AG10803 (cell line): Measurements from ENCODE around the gene PLAGL2.
A peak's percentile ranks its signal among the peaks of the same experiment; 100 is the strongest.

Experiments
- DNase-seq: peaks from one replicate; pipeline ENCODE4 v3.0.0; 2010; ENCODE audit warnings: low read depth
- H3K4me3 ChIP-seq: 2 replicates; pipeline ENCODE4 v1.5.1; 2011; ENCODE audit warnings: mild to moderate bottlenecking, low read length, control low read depth
- CTCF ChIP-seq: conservative IDR thresholded peaks from 2 replicates; pipeline ENCODE4 v1.5.1; 2011; ENCODE audit warnings: mild to moderate bottlenecking, low read length, control low read depth, inconsistent platforms

The PLAGL2 gene

GRCh38 chr20:32162351-32162750, 45.2 kb downstream of the PLAGL2 start:
- no peak for DNase-seq
- H3K4me3 ChIP-seq: no peak overlapping the region
- TF ChIP-seq CTCF: no peak

DNA sequence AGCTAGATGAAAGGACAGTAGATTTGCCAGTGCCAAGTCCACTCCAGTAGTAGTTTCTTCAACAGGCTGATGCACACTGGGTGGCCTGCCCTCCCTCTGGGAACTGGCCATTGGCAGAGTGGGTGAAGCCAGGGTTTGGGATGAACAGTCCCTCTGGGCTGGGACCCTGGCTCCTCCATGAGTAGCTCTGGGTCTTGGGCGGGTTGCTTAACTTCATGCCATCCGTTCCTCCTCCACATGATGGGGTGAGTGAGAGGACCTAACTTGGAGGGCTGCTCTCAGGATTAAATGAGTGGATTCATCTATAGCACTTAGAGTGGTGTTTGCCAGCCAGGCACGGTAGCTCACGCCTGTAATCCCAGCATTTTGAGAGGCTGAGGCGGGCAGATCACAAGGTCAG, 47.2 kb downstream of the PLAGL2 start:
- H3K4me3 ChIP-seq: no peak overlapping the region
- DNase-seq: no peak
- TF ChIP-seq CTCF: no peak

GRCh38 chr20:32159766-32160221, 47.7 kb downstream of the PLAGL2 start:
- no peak for DNase-seq
- H3K4me3 ChIP-seq: no peak overlapping the region
- TF ChIP-seq CTCF: no peak

GRCh38 chr20:32158943-32159660, 48.4 kb downstream of the PLAGL2 start:
- H3K4me3 ChIP-seq: no peak overlapping the region
- DNase-seq: no peak
- TF ChIP-seq CTCF: no peak

DNA sequence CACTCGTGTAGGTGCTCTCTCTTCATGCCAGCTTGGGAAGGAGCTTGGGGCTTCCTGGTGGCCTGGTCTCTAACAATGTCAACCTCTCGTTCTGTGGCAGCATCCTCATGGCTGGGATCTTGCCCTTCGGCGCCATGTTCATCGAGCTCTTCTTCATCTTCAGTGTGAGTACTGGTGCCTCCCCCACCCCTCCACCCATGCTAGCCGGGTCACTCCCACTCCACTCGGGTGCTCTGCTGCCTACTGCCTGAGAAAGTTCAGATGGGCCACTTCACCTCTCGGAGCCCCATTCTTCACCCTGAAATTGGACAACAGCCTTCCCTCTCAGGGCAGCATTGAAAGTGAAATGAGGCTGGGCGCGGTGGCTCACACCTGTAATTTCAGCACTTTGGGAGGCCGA, 49.2 kb downstream of the PLAGL2 start:
- no peak for TF ChIP-seq CTCF
- no peak for DNase-seq
- no peak overlapping the region for H3K4me3 ChIP-seq

DNA sequence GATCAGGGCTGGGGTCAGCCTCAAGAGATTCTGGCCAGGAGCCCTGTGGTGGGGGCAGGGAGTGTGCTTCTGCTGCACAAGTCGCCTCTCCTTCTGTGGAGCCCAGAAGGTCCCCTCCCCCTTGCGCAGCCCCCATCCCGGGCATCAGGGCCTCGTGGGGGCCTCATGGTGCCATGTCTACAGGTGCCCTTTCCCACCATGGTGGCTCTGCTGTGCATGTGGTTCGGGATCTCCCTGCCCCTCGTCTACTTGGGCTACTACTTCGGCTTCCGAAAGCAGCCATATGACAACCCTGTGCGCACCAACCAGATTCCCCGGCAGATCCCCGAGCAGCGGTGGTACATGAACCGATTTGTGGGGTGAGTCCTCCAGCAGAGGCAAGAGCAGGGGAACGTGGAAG, 49.9 kb downstream of the PLAGL2 start:
- H3K4me3 ChIP-seq: no peak overlapping the region
- no peak for TF ChIP-seq CTCF

DNA sequence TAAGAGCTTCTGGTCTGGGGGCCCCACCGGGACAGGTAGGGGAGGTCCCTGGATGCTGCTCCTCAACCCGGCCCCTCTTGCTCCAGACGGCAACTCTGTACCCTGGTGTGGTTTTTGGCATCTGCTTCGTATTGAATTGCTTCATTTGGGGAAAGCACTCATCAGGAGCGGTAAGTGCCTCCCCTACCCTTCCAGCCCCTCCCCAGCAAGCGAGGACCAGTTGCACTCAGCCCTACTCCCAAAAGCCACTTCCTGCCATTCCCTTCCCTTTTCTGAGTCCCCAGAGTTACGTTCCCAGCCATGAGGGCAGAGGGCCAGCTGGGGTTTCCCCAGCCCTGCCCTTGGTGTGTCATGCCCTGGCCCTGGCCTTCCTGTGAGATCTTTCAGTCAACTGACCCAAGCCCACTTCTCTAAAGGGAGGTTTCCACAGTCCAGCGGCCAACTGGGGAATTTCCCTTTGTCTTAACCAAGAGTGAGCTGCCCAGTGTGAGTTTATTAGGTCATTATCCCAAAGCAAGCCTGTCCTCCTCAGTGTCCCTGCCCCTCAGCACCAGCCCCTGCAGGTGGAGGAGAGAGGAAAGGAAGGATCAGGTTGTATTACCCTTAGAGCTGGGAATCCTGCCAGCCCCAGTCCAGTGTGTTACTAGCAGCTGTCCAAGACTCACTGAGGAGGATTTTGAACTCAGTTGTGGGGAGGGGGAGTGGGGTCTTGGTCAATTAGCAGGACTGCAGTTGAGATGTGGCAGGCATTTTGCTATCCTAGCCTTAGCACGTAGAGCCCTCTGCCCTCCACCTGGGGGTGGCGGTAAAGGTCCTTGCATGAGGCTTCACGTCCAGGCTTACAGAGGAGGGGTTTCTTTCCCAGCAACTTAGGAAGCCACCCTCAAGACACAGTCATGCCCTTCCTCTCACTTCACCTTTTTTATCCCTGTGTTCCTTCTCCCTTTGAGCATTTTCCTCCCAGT, 52.2 kb downstream of the PLAGL2 start:
- peak; percentile 22; the same call in 1 of the 2 replicates for TF ChIP-seq CTCF
- DNase-seq: peak; percentile 77
- H3K4me3 ChIP-seq: no peak overlapping the region

More for the DNA sequence above, 49.9 kb downstream of the PLAGL2 start:
- no peak for DNase-seq
